Adipocyte (in vitro differentiated cells): ENCODE data around the gene RUNX1.

ENCODE experiments used
- DNase-seq: peaks from one replicate; pipeline ENCODE4 v3.0.0-alpha.2; 2015; ENCODE audit warnings: low read depth
- H3K27me3 ChIP-seq: replicated peaks from 2 replicates; pipeline ENCODE4 v1.7.0; 2013; ENCODE audit warnings: mild to moderate bottlenecking, low read length, moderate library complexity; ENCODE audit not compliant: control insufficient read depth, insufficient read depth
- H3K36me3 ChIP-seq: 2 replicates; pipeline ENCODE4 v1.7.0; 2013; ENCODE audit warnings: low read length, mild to moderate bottlenecking, moderate library complexity; ENCODE audit not compliant: control insufficient read depth, insufficient read depth, severe bottlenecking
- H3K4me1 ChIP-seq: 2 replicates; pipeline ENCODE4 v1.7.0; 2013; ENCODE audit warnings: mild to moderate bottlenecking, low read length, moderate library complexity; ENCODE audit not compliant: control insufficient read depth, insufficient read depth
- H3K4me3 ChIP-seq: 2 replicates; pipeline ENCODE4 v1.7.0; 2013; ENCODE audit warnings: mild to moderate bottlenecking, low read length, moderate library complexity
- H3K9ac ChIP-seq: 2 replicates; pipeline ENCODE4 v1.7.0; 2013; ENCODE audit warnings: mild to moderate bottlenecking, low read length, moderate library complexity
- H3K9me3 ChIP-seq: 2 replicates; pipeline ENCODE4 v1.7.0; 2013; ENCODE audit warnings: mild to moderate bottlenecking, low read length, moderate library complexity; ENCODE audit not compliant: control insufficient read depth

RUNX1 gene

GRCh38 chr21:35048706-35049617, at the start of gene RUNX1:
Gene RUNX1 (minus strand): TSS chr21:35049302.
- Histone ChIP-seq H3K9me3 (no peaks in the 10 kb centered on the region), H3K27me3 (no peaks in the 10 kb centered on the region), H3K4me3 (peak within 1 kb of the TSS; percentile 76), H3K4me1 (peaks cover 53% of the 10 kb centered on the region), H3K36me3 (no peaks in the 10 kb centered on the region), H3K9ac (peak within 1 kb of the TSS; percentile 85)
- DNase-seq, result peak; percentile 42

- no peaks in the 10 kb centered on the region for H3K36me3 ChIP-seq
- H3K27me3 ChIP-seq, result no peaks in the 10 kb centered on the region
- no peak overlapping the region for H3K4me3 ChIP-seq
- no peak for DNase-seq
- H3K9ac ChIP-seq, result no peak overlapping the region
- peaks cover 21% of the 10 kb centered on the region for H3K4me1 ChIP-seq
- H3K9me3 ChIP-seq, result no peaks in the 10 kb centered on the region
Observed at GRCh38 chr21:35097525-35097924, 48.4 kb upstream of the RUNX1 start.

- Histone ChIP-seq H3K4me1 (peaks cover 21% of the 10 kb centered on the region), H3K9ac (no peak overlapping the region), H3K4me3 (no peak overlapping the region), H3K9me3 (no peaks in the 10 kb centered on the region), H3K36me3 (no peaks in the 10 kb centered on the region), H3K27me3 (no peaks in the 10 kb centered on the region)
- no peak for DNase-seq
Observed at GRCh38 chr21:35096959-35097358, 47.9 kb upstream of the RUNX1 start.

GRCh38 chr21:35095859-35096291, 46.8 kb upstream of the RUNX1 start:
- H3K27me3 ChIP-seq, result no peaks in the 10 kb centered on the region

GRCh38 chr21:35093514-35093913, 44.4 kb upstream of the RUNX1 start:
- Histone ChIP-seq H3K9me3 (no peaks in the 10 kb centered on the region), H3K4me3 (no peak overlapping the region), H3K36me3 (no peaks in the 10 kb centered on the region), H3K4me1 (peaks cover 21% of the 10 kb centered on the region), H3K27me3 (no peaks in the 10 kb centered on the region), H3K9ac (no peak overlapping the region)
- DNase-seq, result no peak

More at GRCh38 chr21:35095859-35096291, 46.8 kb upstream of the RUNX1 start:
- Histone ChIP-seq H3K4me3 (no peak overlapping the region), H3K36me3 (no peaks in the 10 kb centered on the region), H3K4me1 (peaks cover 21% of the 10 kb centered on the region), H3K9me3 (no peaks in the 10 kb centered on the region), H3K9ac (peak overlapping the region; percentile 12)
- DNase-seq, result peak; percentile 88

- Histone ChIP-seq H3K9me3 (no peaks in the 10 kb centered on the region), H3K27me3 (no peaks in the 10 kb centered on the region), H3K4me3 (no peak overlapping the region), H3K4me1 (peaks cover 18% of the 10 kb centered on the region), H3K36me3 (no peaks in the 10 kb centered on the region), H3K9ac (no peak overlapping the region)
- no peak for DNase-seq
Observed at GRCh38 chr21:35091496-35091895, 42.4 kb upstream of the RUNX1 start.

- Histone ChIP-seq H3K4me3 (no peak overlapping the region), H3K27me3 (no peaks in the 10 kb centered on the region), H3K9ac (no peak overlapping the region), H3K9me3 (no peaks in the 10 kb centered on the region), H3K36me3 (no peaks in the 10 kb centered on the region), H3K4me1 (peaks cover 17% of the 10 kb centered on the region)
- DNase-seq, result no peak
Observed at GRCh38 chr21:35090403-35090802, 41.3 kb upstream of the RUNX1 start.

GRCh38 chr21:35088319-35088771, 39.2 kb upstream of the RUNX1 start:
- DNase-seq, result peak; percentile 16
- Histone ChIP-seq H3K9me3 (no peaks in the 10 kb centered on the region), H3K9ac (no peak overlapping the region)

GRCh38 chr21:35086357-35086756, 37.3 kb upstream of the RUNX1 start:
- no peaks in the 10 kb centered on the region for H3K27me3 ChIP-seq
- no peak overlapping the region for H3K4me3 ChIP-seq
- no peaks in the 10 kb centered on the region for H3K9me3 ChIP-seq
- peak; percentile 61 for DNase-seq
- no peaks in the 10 kb centered on the region for H3K36me3 ChIP-seq
- H3K9ac ChIP-seq, result peak overlapping the region; percentile 48
- peaks cover 22% of the 10 kb centered on the region for H3K4me1 ChIP-seq

More at GRCh38 chr21:35088319-35088771, 39.2 kb upstream of the RUNX1 start:
- H3K4me3 ChIP-seq, result no peak overlapping the region
- H3K36me3 ChIP-seq, result no peaks in the 10 kb centered on the region
- no peaks in the 10 kb centered on the region for H3K27me3 ChIP-seq
- peaks cover 22% of the 10 kb centered on the region for H3K4me1 ChIP-seq

- peak; percentile 89 for DNase-seq
- Histone ChIP-seq H3K27me3 (no peaks in the 10 kb centered on the region), H3K9me3 (no peaks in the 10 kb centered on the region), H3K4me1 (peaks cover 22% of the 10 kb centered on the region), H3K36me3 (no peaks in the 10 kb centered on the region), H3K9ac (no peak overlapping the region), H3K4me3 (peak overlapping the region; percentile 15)
Observed at GRCh38 chr21:35084869-35085268, 35.8 kb upstream of the RUNX1 start.

- no peak for DNase-seq
- no peak overlapping the region for H3K4me3 ChIP-seq
Observed at GRCh38 chr21:35083246-35083645, 34.1 kb upstream of the RUNX1 start.

More at GRCh38 chr21:35083246-35083645, 34.1 kb upstream of the RUNX1 start:
- H3K9me3 ChIP-seq, result no peaks in the 10 kb centered on the region
- no peak overlapping the region for H3K9ac ChIP-seq
- no peaks in the 10 kb centered on the region for H3K27me3 ChIP-seq
- no peaks in the 10 kb centered on the region for H3K36me3 ChIP-seq
- peaks cover 22% of the 10 kb centered on the region for H3K4me1 ChIP-seq
